Mesenteric fat pad (tissue), 1 donor: ENCODE data around the gene MYO1E. TPM values are rescaled to one million over a fixed set of nuclear protein-coding genes. Genes with fewer than 3 reads are reported as not detected.

Source experiments
- DNase-seq: peaks from one replicate; pipeline ENCODE4 v3.0.0-alpha.2; 2020; ENCODE audit warnings: low spot score
- total RNA-seq: library from RNA; stranded (reverse); fragmentation: NEBNext Ultra II Directional; extraction: Animal tissue kit (Norgen Biotek cat#: 25700); gene quantifications from one replicate; pipeline ENCODE4 v1.2.1, GENCODE V29; 2021
- donor health status: DM: yes; HTN: yes; CAD: no.

MYO1E gene
- total RNA-seq, 1 donor from 2014 or later: 68.7 TPM

DNA sequence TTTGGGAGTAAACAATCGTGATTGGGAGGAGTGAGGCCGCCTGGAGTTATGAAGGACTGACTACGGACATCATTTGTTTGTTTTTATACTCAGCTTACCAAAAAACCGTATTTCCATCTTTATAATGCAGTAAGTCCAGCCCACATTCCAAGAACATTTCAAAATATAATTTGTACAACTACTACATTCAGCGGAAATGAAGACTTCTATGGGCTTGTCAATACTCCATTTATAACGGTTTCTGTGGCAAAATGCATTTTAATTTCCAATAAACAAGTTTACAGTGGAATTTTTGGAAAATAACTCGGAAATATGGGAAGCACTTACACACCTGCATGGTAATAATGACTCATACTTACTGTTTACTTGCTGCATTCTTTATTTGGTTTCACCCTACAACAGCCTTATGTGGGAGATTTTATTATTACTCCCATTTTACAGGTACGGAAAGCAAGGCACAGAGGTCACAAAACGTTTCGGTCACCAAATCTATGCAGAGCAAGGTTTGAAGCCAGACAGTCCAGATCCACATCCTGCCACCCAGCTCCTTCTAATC lies 103.7 kb downstream of the MYO1E start:
- DNase-seq: no peak

DNA sequence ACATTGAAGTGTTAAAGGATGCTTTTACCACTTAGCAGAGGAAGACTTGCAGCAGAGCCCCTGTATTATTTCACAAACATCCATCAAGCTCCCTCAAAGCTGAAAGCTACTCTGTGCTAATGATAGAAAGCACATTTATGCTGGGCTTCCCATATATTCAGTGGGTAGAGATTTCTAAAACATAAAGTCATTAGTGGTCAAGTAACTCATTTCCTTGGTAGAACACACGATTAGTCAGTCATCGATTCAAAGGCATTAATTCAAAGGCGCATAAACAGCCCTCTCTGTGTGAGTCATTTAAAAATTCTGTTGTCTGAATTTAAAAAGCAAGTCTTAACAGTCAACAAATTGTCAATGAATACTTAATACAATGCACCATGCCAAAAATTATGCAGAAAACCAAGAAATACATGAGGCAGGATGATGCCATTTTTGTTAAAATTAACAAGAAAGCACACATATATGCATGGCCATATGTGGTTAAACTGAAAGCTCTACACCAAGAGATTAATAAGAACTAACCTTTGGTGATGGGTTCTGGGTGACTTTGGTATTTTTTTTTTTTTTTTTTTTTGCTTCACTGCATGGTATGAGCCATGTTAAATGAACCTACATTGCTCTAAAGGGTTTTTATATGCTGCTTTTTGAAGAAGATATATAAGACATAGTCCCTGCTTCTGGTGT lies 104.4 kb downstream of the MYO1E start:
- no peak for DNase-seq

- no peak for DNase-seq
Observed at GRCh38 chr15:59266028-59266427, 106.6 kb downstream of the MYO1E start.

DNA sequence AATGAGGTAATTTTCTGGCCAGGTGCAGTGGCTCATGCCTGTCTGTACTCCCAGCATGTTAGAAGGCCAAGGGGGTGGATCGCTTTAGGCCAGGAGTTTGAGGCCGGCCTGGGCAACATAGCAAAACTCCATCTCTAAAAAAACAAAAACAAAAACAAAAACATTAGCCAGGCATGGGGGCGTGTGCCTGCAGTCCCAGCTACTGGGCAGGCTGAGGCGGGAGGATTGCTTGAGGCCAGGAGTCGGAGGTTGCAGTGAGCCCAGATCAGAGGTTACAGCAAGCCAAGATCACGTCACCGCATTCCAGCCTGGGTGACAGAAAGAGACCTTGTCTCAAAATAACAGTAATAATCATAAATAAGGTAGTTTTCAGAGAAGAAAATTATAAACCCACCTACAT lies 110.4 kb downstream of the MYO1E start:
- DNase-seq: no peak

- no peak for DNase-seq
Observed at GRCh38 chr15:59260090-59260489, 112.6 kb downstream of the MYO1E start.

GRCh38 chr15:59259137-59259943 lies 113.3 kb downstream of the MYO1E start:
- DNase-seq: no peak

DNA sequence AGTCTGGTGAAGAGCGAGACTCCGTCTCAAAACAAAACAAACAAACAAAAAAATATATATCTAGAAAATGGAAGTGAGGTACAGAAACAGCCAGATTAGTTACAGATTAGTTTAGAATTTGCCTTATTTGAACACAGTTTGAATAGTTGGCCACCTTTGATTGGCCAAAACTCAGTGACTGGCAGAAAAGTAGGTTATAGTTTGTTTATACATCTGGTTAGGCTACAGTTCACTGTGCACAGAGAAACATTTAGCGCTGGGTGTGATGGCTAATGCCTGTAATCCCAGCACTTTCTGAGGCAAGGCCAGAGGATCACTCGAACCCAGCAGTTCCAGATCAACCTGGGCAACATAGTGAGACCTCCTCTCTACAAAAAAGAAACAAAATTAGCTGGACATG lies 114.4 kb downstream of the MYO1E start:
- DNase-seq: no peak

DNA sequence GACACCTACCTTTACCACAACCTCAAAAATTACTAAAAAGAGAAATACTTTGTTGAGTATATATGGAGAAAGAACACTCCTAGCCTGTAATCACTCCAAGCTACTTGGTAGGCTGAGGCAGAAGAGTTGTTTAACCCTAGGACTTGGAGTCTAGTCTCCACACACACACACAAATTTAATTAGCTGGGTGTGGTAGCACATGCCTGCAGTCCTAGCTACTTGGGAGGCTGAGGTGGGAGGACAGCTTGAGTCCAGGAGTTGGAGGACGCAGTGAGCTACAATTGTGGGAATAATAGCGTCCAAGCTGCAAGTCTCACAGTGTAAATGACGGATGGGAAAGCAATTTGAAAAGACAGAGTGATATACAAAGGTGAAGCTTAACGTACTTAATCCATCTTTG lies 115.5 kb downstream of the MYO1E start:
- no peak for DNase-seq

DNA sequence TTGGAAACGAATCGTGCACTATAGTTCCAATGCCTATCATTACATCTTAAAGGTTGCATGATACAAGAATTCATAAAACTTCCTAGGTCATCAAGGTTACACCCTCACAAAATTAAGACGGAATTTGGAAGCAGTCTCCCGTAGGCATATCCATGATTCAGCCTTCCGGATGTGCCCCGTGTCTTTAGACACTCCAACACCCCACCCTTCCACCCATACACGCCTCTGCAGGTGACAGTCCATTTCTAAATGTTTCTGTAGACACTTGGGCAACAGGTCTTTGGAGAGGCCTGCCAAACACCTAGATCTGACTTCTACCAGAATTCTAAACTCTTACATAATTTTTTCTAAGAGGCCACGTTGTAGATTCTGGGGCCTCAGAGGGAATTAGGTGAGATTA lies 116.2 kb downstream of the MYO1E start:
- no peak for DNase-seq

DNA sequence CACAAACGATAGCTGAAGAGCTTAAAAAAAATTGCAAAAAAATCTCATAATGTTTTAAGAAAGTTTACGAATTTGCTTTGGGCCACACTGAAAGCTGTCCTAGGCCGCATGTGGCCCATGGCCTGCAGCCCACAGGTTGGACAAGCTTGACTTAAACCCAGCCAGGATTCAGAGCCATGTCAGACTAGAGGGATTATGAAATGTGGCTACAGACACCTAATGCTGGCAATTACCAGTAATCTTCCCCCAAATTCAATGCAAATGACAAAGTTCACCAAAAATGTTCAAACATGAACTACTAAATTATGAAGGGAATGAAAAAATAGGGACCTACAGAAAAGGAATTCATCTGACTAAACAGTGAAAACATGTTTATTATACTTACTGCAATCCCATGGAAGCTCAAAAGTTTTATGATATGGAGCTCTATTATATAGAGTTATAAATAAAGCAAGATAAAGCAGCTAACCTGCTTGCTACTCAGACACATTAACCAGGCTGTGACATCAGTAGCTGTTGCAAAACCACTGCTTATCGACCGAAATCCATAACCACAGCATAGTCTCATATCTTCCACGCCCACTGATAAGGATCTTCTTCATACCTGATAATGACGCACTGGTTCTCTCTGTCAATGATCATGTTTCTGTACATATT lies 116.9 kb downstream of the MYO1E start:
- no peak for DNase-seq

DNA sequence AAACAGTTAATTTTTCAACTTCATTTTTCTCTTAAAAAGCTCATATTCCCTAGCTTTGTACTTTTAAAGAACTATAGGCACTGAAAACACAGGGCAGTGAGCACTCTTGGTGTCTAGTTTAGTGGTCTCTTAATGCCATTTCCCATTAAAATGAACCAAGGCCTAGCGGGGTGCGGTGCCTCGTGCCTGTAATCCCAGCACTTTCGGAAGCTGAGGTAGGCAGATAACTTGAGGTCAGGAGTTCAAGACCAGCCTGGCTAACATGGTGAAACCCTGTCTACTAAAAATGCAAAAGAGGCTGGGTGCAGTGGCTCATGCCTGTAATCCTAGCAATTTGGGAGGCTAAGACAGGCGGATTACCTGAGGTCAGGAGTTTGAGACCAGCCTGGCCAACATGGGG lies 120.5 kb downstream of the MYO1E start:
- no peak for DNase-seq

- no peak for DNase-seq
Observed at GRCh38 chr15:59251001-59251845, 121.4 kb downstream of the MYO1E start.

DNA sequence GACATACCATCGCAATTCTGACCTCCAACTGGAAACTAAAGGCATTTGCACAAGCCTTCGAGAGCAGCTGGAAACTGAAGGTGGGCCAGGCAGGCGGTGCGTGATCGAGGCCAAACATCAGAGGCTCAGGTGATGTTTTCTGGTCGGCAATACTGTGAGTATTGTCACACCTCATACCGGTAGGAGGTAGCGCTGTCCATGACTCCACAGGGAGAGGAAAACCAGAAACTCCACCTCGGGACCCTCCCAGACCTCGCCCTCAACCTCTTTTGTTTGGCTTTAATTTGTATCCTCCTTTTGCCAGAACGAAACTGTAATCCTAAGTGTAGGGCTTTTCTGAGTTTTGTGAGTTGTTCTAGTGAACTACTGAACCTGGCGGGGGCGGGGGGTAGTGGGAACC lies 122.4 kb downstream of the MYO1E start:
- no peak for DNase-seq

GRCh38 chr15:59249816-59250215 lies 122.9 kb downstream of the MYO1E start:
- no peak for DNase-seq

DNA sequence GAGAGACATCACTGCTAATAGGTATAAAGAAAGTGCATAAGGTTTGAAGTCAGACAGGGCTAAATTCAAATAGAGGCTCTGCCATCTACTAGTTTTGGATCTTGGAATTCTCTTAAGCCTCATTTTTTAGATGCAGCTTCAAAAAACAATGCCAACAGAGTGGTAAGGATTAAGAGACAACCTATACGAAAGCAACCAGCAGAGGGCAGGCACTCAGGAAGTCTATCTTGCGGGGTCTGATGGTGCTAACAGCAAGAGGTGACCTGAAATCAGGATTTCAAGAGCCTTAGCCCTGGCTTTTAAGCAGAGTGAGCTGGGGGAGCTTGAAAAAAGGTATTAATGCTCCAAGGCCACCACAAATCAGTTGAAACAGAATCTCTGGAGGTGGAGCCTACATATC lies 125.3 kb downstream of the MYO1E start:
- DNase-seq: no peak

DNA sequence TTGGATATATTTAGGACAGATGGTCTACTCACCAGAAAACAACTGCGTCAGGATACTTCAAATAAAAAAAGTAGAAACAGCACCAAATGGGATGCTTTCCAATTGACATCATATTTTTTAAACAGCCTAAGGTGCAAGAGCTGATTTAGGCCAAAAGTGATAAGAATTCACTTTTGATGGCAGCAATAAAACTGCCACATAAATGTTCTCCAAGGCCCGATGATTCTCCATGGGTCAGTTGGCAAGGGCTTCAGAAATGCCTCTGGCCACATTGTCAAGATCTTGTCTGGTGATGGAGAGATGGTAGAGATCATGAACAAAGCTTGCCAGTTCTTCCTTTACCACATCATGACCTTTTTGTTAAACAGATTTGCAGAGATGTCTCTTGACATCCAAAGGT lies 127.1 kb downstream of the MYO1E start:
- DNase-seq: no peak

DNA sequence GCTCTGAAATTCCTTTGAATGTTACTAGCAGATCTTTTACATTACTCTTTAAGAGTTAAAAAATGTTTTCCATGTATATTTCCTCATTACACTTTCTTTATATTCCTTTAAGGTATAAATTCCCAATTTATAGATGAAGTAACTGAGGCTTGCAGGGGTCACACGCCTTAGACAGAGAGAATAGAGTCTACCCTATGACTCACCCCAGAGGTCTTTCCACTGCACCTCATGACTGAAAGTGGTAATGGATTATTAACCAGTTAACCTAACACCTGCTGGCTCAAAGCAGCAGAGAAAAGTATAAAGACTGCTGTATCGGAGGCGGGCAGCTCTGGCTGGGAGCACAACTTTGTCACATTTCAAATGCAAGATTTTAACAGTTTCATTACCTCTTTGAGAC lies 128.3 kb downstream of the MYO1E start:
- DNase-seq: no peak

- no peak for DNase-seq
Observed at GRCh38 chr15:59243622-59244021, 129.0 kb downstream of the MYO1E start.

DNA sequence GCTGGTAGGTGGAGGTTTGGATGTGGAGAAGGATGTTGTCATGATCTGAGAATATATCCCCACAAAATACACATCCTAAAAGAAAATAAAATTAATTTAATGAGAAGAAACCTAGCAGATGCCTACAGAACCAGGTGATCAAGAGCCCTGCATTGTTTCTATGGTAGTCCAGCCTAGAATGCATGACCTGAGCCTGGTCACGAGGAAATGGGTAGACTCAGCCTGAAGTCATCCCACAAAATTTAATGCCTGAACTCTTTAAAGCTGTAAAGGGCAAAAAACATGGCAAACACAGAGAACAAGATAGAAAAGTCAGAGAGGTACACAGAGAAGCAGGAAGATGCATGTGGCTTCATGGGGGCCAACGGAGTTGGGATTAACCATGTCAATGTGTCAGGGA lies 130.0 kb downstream of the MYO1E start:
- no peak for DNase-seq

DNA sequence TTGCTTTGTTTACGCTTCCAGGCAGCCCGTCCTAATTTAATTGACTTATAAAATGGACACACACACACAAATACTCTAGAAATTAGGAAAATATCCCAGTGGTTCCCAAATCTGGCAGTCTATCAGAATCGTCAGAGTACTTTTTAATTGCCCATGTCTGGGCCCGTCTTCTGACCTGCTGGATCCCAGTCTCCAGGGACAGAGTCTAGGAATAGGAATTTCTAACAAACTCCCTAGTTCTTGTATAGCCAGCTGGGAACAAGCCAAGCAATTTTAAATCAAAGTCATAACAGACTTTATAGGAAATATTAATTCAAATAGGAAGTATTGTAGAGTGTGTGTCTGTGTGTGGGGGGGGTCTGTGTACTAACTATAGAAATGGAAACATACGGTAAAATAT lies 132.6 kb downstream of the MYO1E start:
- no peak for DNase-seq

DNA sequence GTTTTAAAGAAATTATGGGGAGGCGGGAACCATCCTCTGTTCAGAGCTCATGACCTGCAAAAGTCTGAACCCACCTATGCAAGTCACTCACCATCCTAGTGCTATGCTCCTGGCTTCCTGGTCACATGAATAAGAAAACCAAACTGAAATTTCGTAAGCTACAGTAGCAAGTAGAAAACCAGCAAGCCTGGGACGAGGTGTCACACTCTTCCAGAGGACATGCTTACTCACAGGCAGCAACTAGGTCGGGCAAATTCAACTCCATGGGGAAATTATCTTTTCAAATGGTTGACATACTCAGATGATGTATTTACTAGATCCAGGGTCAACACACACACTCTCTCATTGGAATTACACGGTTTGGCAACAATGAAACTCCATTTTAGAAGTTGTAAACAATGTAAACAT lies 134.7 kb downstream of the MYO1E start:
- DNase-seq: no peak
